Prostate gland (tissue), 2 donors: Measurements from ENCODE around the gene ZNF101. TPM values are rescaled to one million over a fixed set of nuclear protein-coding genes. Genes with fewer than 3 reads are reported as not detected.

Source experiments
- DNase-seq: peaks from one replicate; pipeline ENCODE4 v3.0.0-alpha.2; 2019; ENCODE audit warnings: low spot score
- H3K27ac ChIP-seq, 2 donors: fragments of 200-600 bp; sonication (generic); 2 replicates each; pipeline ENCODE4 v1.5.1; 2017 to 2019
- H3K27me3 ChIP-seq: fragments of 200-600 bp; sonication (generic); replicated peaks from 2 replicates; pipeline ENCODE4 v1.5.1; 2019; ENCODE audit not compliant: insufficient read depth
- H3K36me3 ChIP-seq, 2 donors: fragments of 200-600 bp; sonication (generic); 1 replicate in 1 of 2; 2 replicates in 1 of 2; pipeline versions ENCODE4 v1.5.1 to v1.8.1; 2017 to 2019
- H3K4me1 ChIP-seq: fragments of 200-600 bp; sonication (generic); replicated peaks from 2 replicates; pipeline ENCODE4 v1.5.1; 2019
- H3K4me3 ChIP-seq, 2 donors: fragments of 200-600 bp; sonication (generic); 2 replicates each; pipeline ENCODE4 v1.5.1; 2017 to 2019
- H3K9me3 ChIP-seq: fragments of 200-600 bp; sonication (generic); 2 replicates; pipeline ENCODE4 v1.5.1; 2017
- CTCF ChIP-seq, 4 experiments: fragments of 200-600 bp in 2 of 4; fragments of 450-650 bp in 2 of 4; sonication (generic) in 2 of 4; IDR thresholded peaks; 1 replicate in 3 of 4; 2 replicates in 1 of 4; pipeline ENCODE4 v1.5.1; 2016 to 2019; ENCODE audit warnings: antibody characterized with exemption in 4 of 4, mild to moderate bottlenecking in 2 of 4, moderate library complexity in 2 of 4
- POLR2A ChIP-seq: fragments of 450-650 bp; IDR thresholded peaks from one replicate; pipeline ENCODE4 v1.6.1; 2016; ENCODE audit warnings: antibody characterized with exemption, mild to moderate bottlenecking
- POLR2AphosphoS5 ChIP-seq: sonication (generic); formaldehyde crosslinking; IDR thresholded peaks from one replicate; pipeline ENCODE4 v1.6.1; 2017; ENCODE audit warnings: antibody characterized with exemption
- WGBS: methylation state at CpG from one replicate; pipeline ENCODE4 v1.1.5; 2018; 5-methylcytosine and 5-hydroxymethylcytosine counted together
- intact Hi-C: fragments of 100-400 bp; cut with DNase I; formaldehyde crosslinking; loops from one replicate; pipeline ENCODE4 v1.14.2; 2022
- total RNA-seq, 2 donors: library from RNA; depleted of rRNA; stranded (reverse); fragments of >200 nt; gene quantifications; one replicate each; pipeline ENCODE4 v1.1.0, GENCODE V29; 2016

The ZNF101 gene
- total RNA-seq, 2 donors from 2014 or later = 4.1 to 7.1 TPM

- Histone ChIP-seq H3K9me3 (no peaks in the 10 kb centered on the region), H3K27me3 (no peaks in the 10 kb centered on the region), H3K4me1 (no peaks in the 10 kb centered on the region), H3K36me3 (no peaks in the 10 kb centered on the region), H3K27ac (no peak overlapping the region), H3K4me3 (no peak overlapping the region)
- no peak for TF ChIP-seq POLR2A
- no peak for TF ChIP-seq POLR2AphosphoS5
- intact Hi-C loops = no loop called here
- DNase-seq = no peak
- 84% methylated on average over 53 of the region's 53 CpGs for WGBS
Observed at GRCh38 chr19:19637523-19638251, 31.0 kb upstream of the ZNF101 start.

GRCh38 chr19:19642506-19643157 is 26.0 kb upstream of the ZNF101 start:
- DNase-seq = no peak
- Histone ChIP-seq H3K4me3 (peak overlapping the region; percentile 62 to 72), H3K27ac (peak overlapping the region; percentile 51 to 58), H3K9me3 (no peaks in the 10 kb centered on the region), H3K36me3 (peaks cover 8 to 25% of the 10 kb centered on the region in 2 donors), H3K27me3 (no peaks in the 10 kb centered on the region), H3K4me1 (no peaks in the 10 kb centered on the region)
- 21% methylated on average over 16 of the region's 16 CpGs for WGBS
- no peak for TF ChIP-seq CTCF (IDR thresholded peaks at IDR 0.05)
- no peak for TF ChIP-seq POLR2AphosphoS5
- no peak for TF ChIP-seq POLR2A
- intact Hi-C loops = loop anchor here (2.0 kb wide), 1 partner anchor 110 kb away; no protein-coding TSS in a partner anchor

GRCh38 chr19:19643158-19644053 is 25.2 kb upstream of the ZNF101 start, which contains the start of gene GMIP:
Gene GMIP (minus strand): TSS chr19:19643657. CDS start chr19:19643529, 128 bp downstream.
- DNase-seq = peak; percentile 66
- intact Hi-C loops = loop anchor here (2.0 kb wide), 1 partner anchor 111 kb away; no protein-coding TSS in a partner anchor
- WGBS = 1% methylated on average over 26 of the region's 50 CpGs

GRCh38 chr19:19644054-19644388 is 24.6 kb upstream of the ZNF101 start:
- intact Hi-C loops = no loop called here
- H3K27me3 ChIP-seq = no peaks in the 10 kb centered on the region
- peak overlapping the region; percentile 62 to 72 for H3K4me3 ChIP-seq
- 22% methylated on average over 5 of the region's 5 CpGs for WGBS
- H3K4me1 ChIP-seq = no peaks in the 10 kb centered on the region
- no peak overlapping the region for H3K27ac ChIP-seq
- TF ChIP-seq POLR2A (no peak), CTCF (IDR thresholded peaks at IDR 0.05) (no peak), POLR2AphosphoS5 (no peak)
- DNase-seq = no peak
- H3K9me3 ChIP-seq = no peaks in the 10 kb centered on the region
- peaks cover 9 to 28% of the 10 kb centered on the region in 2 donors for H3K36me3 ChIP-seq

More at GRCh38 chr19:19643158-19644053, 25.2 kb upstream of the ZNF101 start, which contains the start of gene GMIP:
- TF ChIP-seq POLR2AphosphoS5 (no peak), CTCF (IDR thresholded peaks at IDR 0.05) (peak; percentile 82 to 92 (median 89)), POLR2A (peak; percentile 66)
- Histone ChIP-seq H3K4me1 (no peaks in the 10 kb centered on the region), H3K4me3 (peak within 1 kb of the TSS; percentile 62 to 72), H3K9me3 (no peaks in the 10 kb centered on the region), H3K36me3 (peaks cover 9 to 28% of the 10 kb centered on the region in 2 donors), H3K27ac (peak within 1 kb of the TSS; percentile 51 to 58), H3K27me3 (no peaks in the 10 kb centered on the region)
